GM10266 (cell line): ENCODE data around the gene LTV1.

Source experiments
- DNase-seq: peaks from one replicate; pipeline ENCODE4 v3.0.0; 2012; ENCODE audit errors: extremely low spot score
- CTCF ChIP-seq: IDR thresholded peaks from 2 replicates; pipeline ENCODE4 v1.5.1; 2012; ENCODE audit warnings: mild to moderate bottlenecking, low read depth; ENCODE audit not compliant: control insufficient read depth, insufficient read depth; ENCODE audit errors: missing control alignments

The LTV1 gene

GRCh38 chr6:143807103-143807772, 35.9 kb upstream of the LTV1 start:
- TF ChIP-seq CTCF = no peak
- no peak for DNase-seq

DNA sequence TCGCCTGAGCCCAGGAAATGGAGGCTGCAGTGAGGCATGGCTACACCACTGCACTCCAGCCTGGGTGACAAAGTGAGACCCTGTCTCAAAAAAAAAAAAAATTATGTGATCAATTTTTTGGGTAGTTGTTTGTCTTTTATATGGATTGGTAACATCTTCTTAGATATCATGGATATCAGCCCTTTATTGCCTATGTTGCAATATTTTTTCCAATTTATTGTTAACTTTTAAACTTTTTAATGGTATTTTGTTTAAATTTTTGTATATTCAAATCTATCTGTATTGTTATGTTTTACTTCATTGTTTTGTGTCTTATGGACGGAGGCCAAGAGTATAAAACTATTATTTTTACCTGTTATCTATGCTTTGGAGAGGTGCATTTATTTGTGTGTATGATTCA, 32.4 kb upstream of the LTV1 start:
- no peak for TF ChIP-seq CTCF
- no peak for DNase-seq

DNA sequence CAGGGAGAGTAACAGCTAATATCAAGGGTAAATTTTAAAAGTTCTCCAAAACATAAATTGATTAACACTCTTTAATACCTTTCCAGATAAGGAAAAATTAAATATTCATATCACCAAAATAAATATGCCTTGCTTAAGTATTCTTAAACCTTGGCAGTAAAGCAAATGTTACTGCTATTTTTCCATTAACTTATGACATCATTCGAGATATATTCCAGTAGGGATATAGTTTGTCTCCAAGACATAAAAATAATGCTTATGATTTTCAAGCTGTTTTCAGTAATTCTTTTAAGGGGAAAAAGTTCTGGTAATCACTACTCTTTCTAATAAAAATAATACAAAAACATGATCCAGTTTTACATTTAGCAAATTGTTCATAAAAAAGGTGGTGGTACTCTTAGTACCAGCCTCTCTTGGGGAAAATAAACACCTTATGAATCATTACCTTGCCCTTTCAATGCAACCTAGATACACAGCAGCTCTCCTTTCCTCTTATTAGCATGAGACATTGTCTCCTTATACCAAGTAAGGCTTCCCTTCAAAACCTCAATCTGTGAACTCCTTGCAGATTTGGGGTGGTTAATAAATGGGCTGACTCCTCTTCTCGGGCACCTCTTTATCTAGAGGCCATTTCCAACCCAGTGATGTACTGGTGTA, 31.5 kb upstream of the LTV1 start:
- DNase-seq = no peak

DNA sequence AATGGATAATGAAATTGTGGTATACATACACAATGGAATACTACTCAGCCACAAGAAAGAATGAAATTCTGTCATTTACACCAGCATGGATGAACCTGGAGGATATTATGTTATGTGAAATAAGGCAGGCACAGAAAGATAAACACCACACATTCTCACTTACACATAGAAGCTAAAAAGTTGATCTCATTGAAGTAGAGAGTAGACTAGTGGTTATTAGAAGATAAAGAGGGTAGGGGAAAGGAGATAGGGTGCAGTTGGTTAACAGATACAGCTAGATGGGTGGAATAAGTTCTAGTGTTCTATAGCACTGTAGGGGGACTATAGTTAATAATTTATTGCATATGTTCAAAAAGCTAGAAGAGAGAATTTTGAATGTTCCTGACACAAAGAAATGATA, 25.5 kb upstream of the LTV1 start:
- no peak for DNase-seq
- no peak for TF ChIP-seq CTCF

More for the DNA sequence above, 31.5 kb upstream of the LTV1 start:
- TF ChIP-seq CTCF = no peak

GRCh38 chr6:143821359-143821758, 21.8 kb upstream of the LTV1 start:
- no peak for TF ChIP-seq CTCF
- DNase-seq = no peak

DNA sequence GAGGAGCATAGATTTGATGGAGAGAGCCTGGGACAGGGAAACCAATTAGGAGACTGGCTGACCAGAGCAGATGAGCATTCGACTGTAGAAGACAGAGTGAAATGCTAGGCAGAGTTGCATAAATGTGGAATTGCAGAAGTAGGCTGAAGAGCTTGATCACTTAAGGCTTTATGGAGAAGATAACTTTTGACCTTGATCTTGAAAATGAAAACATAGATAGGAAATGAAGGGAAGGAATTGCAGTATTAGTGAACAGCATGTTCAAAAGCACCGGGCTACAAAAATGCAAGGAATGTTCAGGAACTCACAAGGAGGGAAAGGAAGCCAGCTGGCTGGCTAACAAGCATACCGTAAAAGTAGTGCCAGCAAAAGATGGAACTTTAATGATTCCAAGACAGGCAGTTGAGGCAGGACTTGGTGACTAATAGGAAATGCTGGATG, 20.5 kb upstream of the LTV1 start:
- no peak for DNase-seq
- TF ChIP-seq CTCF = no peak

- DNase-seq = no peak
- no peak for TF ChIP-seq CTCF
These were observed 19.6 kb upstream of the LTV1 start for GRCh38 chr6:143823548-143823947.
